HG03103 (cell line): ENCODE measurements around the gene SIGLEC12.
"Not testable (repeated sequence)": the region's sequence is repeated elsewhere in the genome, so short reads cannot be mapped to it uniquely, and the experiment has no call there.

ENCODE experiments used
- ATAC-seq: cut with Tn5 transposase; IDR thresholded peaks from one replicate; pipeline ENCODE4 v1.9.1; 2021; ENCODE audit warnings: low read depth; ENCODE audit not compliant: unreplicated experiment

SIGLEC12 gene

GRCh38 chr19:51524666-51525264 is 23.2 kb upstream of the SIGLEC12 start:
- ATAC-seq = no peak

- ATAC-seq = no peak
Measured at GRCh38 chr19:51521781-51522180, 20.2 kb upstream of the SIGLEC12 start.

GRCh38 chr19:51521357-51521756 is 19.8 kb upstream of the SIGLEC12 start:
- no peak for ATAC-seq

DNA sequence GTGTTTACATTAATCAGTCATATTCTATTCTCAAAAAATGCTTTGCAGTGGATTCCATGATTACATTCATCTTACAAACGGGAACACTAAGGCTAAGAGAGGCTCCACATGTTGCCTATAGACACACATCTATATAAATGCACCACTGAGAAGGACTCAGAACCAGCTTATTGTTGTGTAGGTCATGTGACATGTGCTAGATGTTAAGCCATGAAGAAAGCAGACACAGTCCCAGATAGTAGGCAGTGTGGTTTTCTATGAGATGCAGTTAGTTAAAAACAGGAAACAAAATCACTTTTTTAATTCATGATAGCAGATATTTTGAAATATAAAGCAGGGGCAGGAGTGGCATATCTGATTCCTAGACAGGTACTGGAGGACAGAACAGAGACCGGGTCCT is 19.1 kb upstream of the SIGLEC12 start:
- ATAC-seq = no peak

GRCh38 chr19:51514866-51515481 is 13.4 kb upstream of the SIGLEC12 start:
- no peak for ATAC-seq

GRCh38 chr19:51513968-51514367 is 12.4 kb upstream of the SIGLEC12 start:
- ATAC-seq = no peak

DNA sequence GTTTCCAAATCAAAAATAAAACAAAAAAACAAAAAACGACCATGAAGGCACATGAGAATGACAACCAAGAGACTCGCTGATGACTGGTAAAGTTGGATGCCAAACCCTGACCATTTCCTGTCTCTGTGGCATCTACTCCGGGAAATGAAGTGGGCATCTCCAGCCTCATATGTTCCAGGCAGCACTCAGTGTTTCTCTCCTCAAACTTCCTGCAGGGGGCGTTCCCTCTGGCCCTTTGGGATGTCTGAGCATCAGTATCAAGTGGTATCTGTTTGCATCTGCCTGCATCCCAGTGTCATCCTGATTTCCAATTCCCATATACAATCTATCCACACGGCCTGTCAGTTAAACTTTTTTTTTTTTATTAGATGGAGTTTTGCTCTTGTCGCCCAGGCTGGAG is 9.8 kb upstream of the SIGLEC12 start:
- ATAC-seq = no peak

DNA sequence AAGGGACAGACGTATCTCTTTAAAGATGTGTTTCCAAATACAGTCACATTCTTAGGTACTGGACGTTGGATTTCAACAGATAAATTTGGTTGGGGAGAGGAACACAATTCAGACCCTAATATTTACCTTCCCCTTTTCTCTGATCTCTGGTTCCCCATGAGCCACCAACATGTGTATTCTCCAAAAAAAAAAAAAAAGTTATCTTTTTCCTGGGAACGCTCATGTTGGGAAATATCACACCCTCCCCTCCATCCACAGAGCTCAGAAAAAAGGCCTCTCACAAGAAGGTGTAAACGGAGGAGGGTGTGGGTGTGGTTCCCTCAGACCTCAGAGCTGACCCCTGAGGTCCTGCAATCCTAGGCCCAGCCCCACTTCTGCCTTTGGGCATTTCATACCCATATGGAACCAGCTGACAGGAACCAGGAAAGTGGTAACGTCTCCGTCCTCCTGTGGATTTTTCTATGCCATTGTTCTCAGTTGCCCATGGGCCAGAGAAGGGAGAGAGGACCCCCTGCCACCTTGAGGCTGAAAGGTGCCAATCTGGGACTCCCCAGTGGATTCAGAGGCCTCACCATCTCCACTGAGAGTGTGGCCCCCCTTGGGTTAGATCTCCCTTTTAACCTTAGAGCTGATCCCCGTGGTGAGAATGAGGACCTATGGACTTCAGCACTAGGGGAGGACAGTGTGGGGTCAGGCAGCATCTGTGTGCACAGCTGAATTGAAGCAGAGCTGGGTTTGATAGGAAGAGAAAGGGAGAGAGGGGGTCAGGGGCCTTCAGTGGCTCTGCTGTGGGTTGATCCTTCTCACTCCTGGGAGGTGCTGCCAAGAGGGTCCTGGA is 8.4 kb upstream of the SIGLEC12 start:
- ATAC-seq = no peak

DNA sequence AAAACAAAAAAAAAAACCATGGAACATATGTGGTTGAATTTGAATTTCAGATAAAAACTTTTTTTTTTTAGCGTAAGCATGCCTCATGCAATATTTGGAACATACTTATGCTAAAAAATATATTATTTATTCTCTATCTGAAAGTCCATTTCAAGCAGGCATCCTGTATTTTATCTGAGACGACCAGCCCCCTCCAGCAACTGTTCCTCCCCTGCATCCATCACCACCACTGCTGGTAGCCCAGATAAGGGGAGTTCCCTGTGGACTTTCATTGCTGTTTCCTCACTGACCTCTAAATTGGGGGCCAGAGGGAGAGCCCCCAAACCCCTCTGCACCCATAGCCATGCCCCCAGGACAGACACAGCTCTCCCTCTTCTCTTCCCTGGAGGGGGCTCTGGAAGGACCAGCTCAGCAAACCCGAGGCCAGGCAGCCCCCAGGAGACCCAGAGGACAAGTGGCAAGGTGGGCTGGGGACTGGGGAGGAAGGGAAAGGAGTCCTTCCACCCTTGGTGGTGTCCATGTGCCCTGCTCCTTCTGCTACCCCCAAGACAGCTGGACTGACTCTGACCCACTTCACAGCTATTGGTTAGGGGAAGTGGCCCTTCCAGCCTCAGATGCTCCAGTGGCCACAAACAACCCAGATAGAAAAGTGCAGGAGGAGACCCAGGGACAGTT is 6.6 kb upstream of the SIGLEC12 start:
- ATAC-seq = no peak

DNA sequence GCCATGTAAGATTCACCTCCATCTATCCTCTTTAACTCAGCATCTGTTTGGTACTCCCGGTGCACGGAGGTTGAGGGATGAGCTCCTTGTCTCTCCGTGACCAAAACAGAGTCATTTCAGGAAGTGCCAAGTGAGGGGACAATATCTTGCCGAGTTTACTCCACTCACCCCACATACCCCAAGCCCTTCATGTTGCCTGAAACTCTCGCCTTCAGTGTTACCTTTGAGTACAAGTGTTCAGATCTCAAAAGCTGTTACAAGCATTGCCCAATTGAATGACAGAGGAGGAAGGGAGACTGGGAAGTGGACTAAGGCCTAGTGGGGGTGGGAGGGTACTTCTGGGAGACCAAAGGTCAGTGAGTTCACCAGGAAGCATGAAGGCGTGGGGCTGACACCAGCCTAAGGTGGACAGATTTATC is 6.0 kb upstream of the SIGLEC12 start:
- ATAC-seq = no peak

GRCh38 chr19:51507192-51507591 is 5.6 kb upstream of the SIGLEC12 start:
- no peak for ATAC-seq

DNA sequence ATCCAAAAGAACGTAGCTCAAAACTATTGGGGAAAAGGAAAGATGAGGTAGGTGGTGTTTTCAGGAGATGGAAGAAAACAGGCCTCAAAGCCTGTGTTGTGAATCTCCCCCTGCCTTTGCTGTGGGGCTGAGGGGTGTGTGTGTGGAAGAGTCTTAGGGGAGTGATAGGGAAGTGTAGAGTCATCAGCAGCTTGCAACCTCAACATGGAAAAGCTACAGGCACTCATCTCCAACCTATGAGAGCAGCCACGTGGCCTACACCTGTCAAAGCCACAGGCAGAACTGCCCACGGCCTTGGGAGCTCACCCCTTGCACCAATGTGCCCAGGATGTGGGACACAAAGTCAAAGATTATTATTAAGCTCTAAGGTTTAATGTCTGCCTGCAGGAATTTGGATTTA is 4.3 kb upstream of the SIGLEC12 start:
- no peak for ATAC-seq

- ATAC-seq = no peak
Measured at GRCh38 chr19:51503896-51504295, 2.3 kb upstream of the SIGLEC12 start.

DNA sequence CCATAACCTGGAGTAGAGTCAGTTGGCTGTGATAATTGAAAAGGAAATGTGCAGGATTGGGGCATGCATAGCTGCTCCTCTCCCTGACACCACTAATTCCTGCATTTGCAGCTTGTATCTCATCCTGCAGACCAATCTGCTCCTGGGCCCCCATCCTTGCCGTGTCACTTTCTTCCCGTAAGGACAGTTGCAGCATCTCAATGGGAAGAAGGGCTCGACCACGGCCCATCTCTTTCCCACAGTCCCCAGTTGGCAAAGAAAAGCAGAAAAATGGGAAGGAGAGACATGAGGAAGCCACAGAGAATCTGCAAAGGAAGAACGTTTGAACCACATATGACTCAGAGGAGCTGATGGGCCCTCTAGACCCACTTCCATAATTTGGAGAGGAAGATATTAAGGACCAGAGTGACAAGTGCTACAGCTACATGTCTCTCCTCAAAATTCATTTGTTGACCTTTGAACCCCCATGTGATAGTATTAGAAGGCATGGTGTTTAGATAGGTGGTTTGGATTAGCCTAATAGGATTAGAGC is 1.8 kb upstream of the SIGLEC12 start:
- no peak for ATAC-seq

GRCh38 chr19:51500931-51501330 is 669 bp downstream of the SIGLEC12 start:
- ATAC-seq = not testable (repeated sequence)

DNA sequence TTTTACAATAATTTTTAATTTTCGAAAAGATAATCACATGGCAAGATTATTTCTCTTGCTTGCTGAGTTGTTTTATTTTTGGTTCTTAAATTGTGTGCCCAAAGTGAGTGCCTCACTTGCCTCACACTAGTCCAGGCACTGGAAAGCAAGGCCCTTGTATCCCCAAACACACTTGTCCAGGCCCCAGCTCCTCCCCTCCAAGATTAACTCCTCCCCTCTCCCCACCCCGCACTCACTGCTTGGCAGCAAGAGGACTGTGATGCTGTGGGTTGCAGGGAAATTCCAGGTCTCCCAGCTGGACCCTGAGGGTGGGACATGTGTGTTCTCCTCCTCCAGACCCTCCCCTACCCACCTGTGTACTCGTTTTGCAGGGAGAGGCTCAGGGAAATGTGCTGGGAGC is 3.9 kb downstream of the SIGLEC12 start:
- ATAC-seq = no peak

GRCh38 chr19:51493776-51494175 is 7.8 kb downstream of the SIGLEC12 start:
- ATAC-seq = no peak

GRCh38 chr19:51491586-51491985 is 10.0 kb downstream of the SIGLEC12 start:
- ATAC-seq = no peak

DNA sequence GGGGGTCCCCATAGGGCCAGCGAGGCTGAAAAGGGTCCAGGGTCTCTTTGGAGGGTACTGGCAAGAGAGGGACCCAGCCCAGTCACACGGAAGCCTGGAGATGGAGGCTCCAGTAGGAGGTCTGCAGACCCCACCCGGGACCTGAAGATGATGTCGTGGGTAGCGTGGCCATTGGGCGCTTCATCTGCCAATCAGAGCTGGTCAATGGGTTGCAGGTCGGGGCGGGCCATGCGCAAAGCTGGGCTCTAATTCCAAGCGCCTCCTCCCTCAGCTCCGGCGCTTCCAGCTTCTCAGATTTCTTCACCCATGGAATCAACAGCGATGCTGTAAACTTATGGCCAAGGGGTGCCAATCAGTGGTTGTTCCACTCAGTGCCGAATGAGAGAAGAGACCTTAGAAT is 10.9 kb downstream of the SIGLEC12 start:
- no peak for ATAC-seq

GRCh38 chr19:51489113-51489512 is 12.5 kb downstream of the SIGLEC12 start:
- ATAC-seq = no peak

- ATAC-seq = no peak
Measured at GRCh38 chr19:51488491-51488890, 13.1 kb downstream of the SIGLEC12 start.
